Subcutaneous adipose tissue (tissue), 4 donors: ENCODE measurements around the gene BEX4. TPM values are rescaled to one million over a fixed set of nuclear protein-coding genes. Genes with fewer than 3 reads are reported as not detected.

Source experiments
- CTCF ChIP-seq: fragments of 450-650 bp; IDR thresholded peaks from one replicate; pipeline ENCODE4 v1.5.1; 2016; ENCODE audit warnings: low read depth, mild to moderate bottlenecking, control low read depth, antibody characterized with exemption, moderate library complexity
- total RNA-seq, 4 donors: library from RNA; depleted of rRNA; stranded (reverse); fragments of >200 nt; gene quantifications; one replicate each; pipeline ENCODE4 v1.1.0, GENCODE V29; 2016

Gene BEX4
- total RNA-seq, 4 donors from 2014 or later = 13.9 to 36.7 (median 15.5) TPM

- no peak for TF ChIP-seq CTCF
Measured at GRCh38 chrX:103197721-103198306, 17.1 kb upstream of the BEX4 start.

- no peak for TF ChIP-seq CTCF
Measured at GRCh38 chrX:103201041-103201440, 13.9 kb upstream of the BEX4 start.

- TF ChIP-seq CTCF = no peak
Measured at GRCh38 chrX:103210056-103210455, 4.9 kb upstream of the BEX4 start.

GRCh38 chrX:103211012-103211715, 3.7 kb upstream of the BEX4 start:
- TF ChIP-seq CTCF = no peak

GRCh38 chrX:103212749-103213457, 2.0 kb upstream of the BEX4 start:
- no peak for TF ChIP-seq CTCF

- TF ChIP-seq CTCF = no peak
Measured at GRCh38 chrX:103215425-103215991, 600 bp downstream of the BEX4 start.
